ENCODE results near the gene ALK.

DNA sequence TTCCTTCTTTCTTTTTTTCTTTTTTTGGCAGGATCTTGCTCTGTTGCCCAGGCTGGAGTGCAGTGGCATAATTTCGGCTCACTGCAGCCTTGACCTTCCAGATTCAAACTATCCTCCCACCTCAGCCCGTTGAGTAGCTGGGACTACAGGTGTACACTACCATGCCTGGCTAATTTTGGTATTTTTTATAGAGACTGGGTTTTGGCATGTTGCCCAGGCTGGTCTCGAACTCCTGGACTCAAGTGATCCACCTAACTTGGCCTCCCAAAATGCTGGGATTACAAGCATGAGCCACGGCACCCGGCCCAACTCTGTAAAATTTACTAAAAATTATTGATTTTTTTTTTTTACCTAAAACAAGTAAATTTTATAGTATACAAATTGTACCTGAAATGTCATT, 360.8 kb downstream of the ALK start:
- TF ChIP-seq, protein P1, sequence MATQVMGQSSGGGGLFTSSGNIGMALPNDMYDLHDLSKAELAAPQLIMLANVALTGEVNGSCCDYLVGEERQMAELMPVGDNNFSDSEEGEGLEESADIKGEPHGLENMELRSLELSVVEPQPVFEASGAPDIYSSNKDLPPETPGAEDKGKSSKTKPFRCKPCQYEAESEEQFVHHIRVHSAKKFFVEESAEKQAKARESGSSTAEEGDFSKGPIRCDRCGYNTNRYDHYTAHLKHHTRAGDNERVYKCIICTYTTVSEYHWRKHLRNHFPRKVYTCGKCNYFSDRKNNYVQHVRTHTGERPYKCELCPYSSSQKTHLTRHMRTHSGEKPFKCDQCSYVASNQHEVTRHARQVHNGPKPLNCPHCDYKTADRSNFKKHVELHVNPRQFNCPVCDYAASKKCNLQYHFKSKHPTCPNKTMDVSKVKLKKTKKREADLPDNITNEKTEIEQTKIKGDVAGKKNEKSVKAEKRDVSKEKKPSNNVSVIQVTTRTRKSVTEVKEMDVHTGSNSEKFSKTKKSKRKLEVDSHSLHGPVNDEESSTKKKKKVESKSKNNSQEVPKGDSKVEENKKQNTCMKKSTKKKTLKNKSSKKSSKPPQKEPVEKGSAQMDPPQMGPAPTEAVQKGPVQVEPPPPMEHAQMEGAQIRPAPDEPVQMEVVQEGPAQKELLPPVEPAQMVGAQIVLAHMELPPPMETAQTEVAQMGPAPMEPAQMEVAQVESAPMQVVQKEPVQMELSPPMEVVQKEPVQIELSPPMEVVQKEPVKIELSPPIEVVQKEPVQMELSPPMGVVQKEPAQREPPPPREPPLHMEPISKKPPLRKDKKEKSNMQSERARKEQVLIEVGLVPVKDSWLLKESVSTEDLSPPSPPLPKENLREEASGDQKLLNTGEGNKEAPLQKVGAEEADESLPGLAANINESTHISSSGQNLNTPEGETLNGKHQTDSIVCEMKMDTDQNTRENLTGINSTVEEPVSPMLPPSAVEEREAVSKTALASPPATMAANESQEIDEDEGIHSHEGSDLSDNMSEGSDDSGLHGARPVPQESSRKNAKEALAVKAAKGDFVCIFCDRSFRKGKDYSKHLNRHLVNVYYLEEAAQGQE (IDR thresholded peaks at IDR 0.05; ENCODE audit: low read depth): no peak
- no peak for TF ChIP-seq CREB1 (IDR thresholded peaks at IDR 0.05; ENCODE audit: low read depth)
- no peak for TF ChIP-seq EP300 (IDR thresholded peaks at IDR 0.05; ENCODE audit: borderline replicate concordance)
- no peak for TF ChIP-seq MAX (IDR thresholded peaks at IDR 0.05)
- TF ChIP-seq YY1 (IDR thresholded peaks at IDR 0.05; ENCODE audit: low read depth): no peak
- TF ChIP-seq RAD21 (IDR thresholded peaks at IDR 0.05; ENCODE audit: low read depth): no peak
- no peak for TF ChIP-seq ZBTB7A (IDR thresholded peaks at IDR 0.05; ENCODE audit: low read depth)
- TF ChIP-seq TAF1 (IDR thresholded peaks at IDR 0.05; ENCODE audit: low read depth): no peak

Data from Ishikawa (cell line).